GM12892 (cell line): ENCODE measurements around the gene SOX13.

Source experiments
- POLR2A ChIP-seq: IDR thresholded peaks from 2 replicates; pipeline ENCODE4 v1.6.1; 2011; ENCODE audit warnings: low read depth, low read length, control low read depth
- POLR2AphosphoS5 ChIP-seq: IDR thresholded peaks from 2 replicates; pipeline ENCODE4 v1.6.1; 2011; ENCODE audit warnings: low read depth, low read length, control low read depth
- TAF1 ChIP-seq: IDR thresholded peaks from 2 replicates; pipeline ENCODE4 v1.6.1; 2011; ENCODE audit warnings: low read depth, mild to moderate bottlenecking, control low read depth, low read length, borderline replicate concordance

- TF ChIP-seq POLR2A (no peak), POLR2AphosphoS5 (no peak), TAF1 (no peak)
Observed at GRCh38 chr1:204136814-204137213, 63.9 kb downstream of the SOX13 start.
